DMS114 treated with DMSO at 0.1 percent for 48 hours (cell line): ENCODE data around the gene IQCN.

Experiments used
- DNase-seq: peaks from one replicate; lab custom pipeline; 2025; ENCODE audit not compliant: unreplicated experiment; lab: John Stamatoyannopoulos, UW

IQCN gene

GRCh38 chr19:18269070-18269723, 5.1 kb downstream of the IQCN start:
- DNase-seq = no peak

- DNase-seq = no peak
These were observed 7.2 kb downstream of the IQCN start for GRCh38 chr19:18266771-18267686.

GRCh38 chr19:18265582-18265981, 8.7 kb downstream of the IQCN start:
- no peak for DNase-seq

- DNase-seq = no peak
These were observed 9.2 kb downstream of the IQCN start for GRCh38 chr19:18264971-18265540.

- DNase-seq = no peak
These were observed 10.0 kb downstream of the IQCN start for GRCh38 chr19:18264137-18264854.

- DNase-seq = no peak
These were observed 10.7 kb downstream of the IQCN start for GRCh38 chr19:18263324-18264136.

- DNase-seq = no peak
These were observed 11.3 kb downstream of the IQCN start for GRCh38 chr19:18262917-18263316.

- DNase-seq = no peak
These were observed 12.1 kb downstream of the IQCN start for GRCh38 chr19:18262144-18262543.

- no peak for DNase-seq
These were observed 12.8 kb downstream of the IQCN start for GRCh38 chr19:18261474-18261873.

GRCh38 chr19:18259893-18260292, 14.4 kb downstream of the IQCN start:
- DNase-seq = no peak

- DNase-seq = no peak
These were observed 16.5 kb downstream of the IQCN start for GRCh38 chr19:18257503-18258470.

- no peak for DNase-seq
These were observed 19.4 kb downstream of the IQCN start for GRCh38 chr19:18254546-18255503.

- DNase-seq = no peak
These were observed 20.5 kb downstream of the IQCN start for GRCh38 chr19:18253716-18254115.

- DNase-seq = no peak
These were observed 21.1 kb downstream of the IQCN start for GRCh38 chr19:18253130-18253529.

- DNase-seq = no peak
These were observed 21.9 kb downstream of the IQCN start for GRCh38 chr19:18252370-18252717.

- peak; percentile 69 for DNase-seq
These were observed 22.5 kb downstream of the IQCN start for GRCh38 chr19:18251587-18252369.

GRCh38 chr19:18249834-18250233, 24.4 kb downstream of the IQCN start:
- DNase-seq = no peak

- DNase-seq = no peak
These were observed 29.0 kb downstream of the IQCN start for GRCh38 chr19:18245297-18245696.
